Caco-2 (cell line): Measurements from ENCODE around the gene SIL1. TPM values are rescaled to one million over a fixed set of nuclear protein-coding genes. Genes with fewer than 3 reads are reported as not detected.

Source experiments
- BruUV-seq: library from RNA; stranded (reverse); fragments of 400-500 nt; replicated peaks from 2 replicates; lab custom pipeline; 2021; lab: Mats Ljungman, UMichigan
- CTCF ChIA-PET: fragments of 300-600 bp; sonication (Branson Sonifier 250); formaldehyde crosslinking; loops from one replicate; lab custom pipeline; 2022; ENCODE audit warnings: antibody characterized with exemption; lab: Charles Lee
- POLR2A ChIA-PET: fragments of 300-600 bp; sonication (Branson Sonifier 250); formaldehyde crosslinking; loops from one replicate; lab custom pipeline; 2022; ENCODE audit warnings: antibody characterized with exemption; lab: Charles Lee
- DNase-seq, 2 experiments: peaks; one replicate each; pipeline versions ENCODE4 v3.0.0 to v3.0.0-alpha.2; 2020 to 2022
- H3K27me3 ChIP-seq: replicated peaks from 2 replicates; pipeline ENCODE4 v1.6.0; 2011; ENCODE audit warnings: low read length; ENCODE audit not compliant: control insufficient read depth, insufficient read depth
- H3K36me3 ChIP-seq: 2 replicates; pipeline ENCODE4 v1.5.1; 2011; ENCODE audit warnings: low read length; ENCODE audit not compliant: control insufficient read depth, insufficient read depth
- H3K4me1 ChIP-seq: fragments of 250-450 bp; sonication (Bioruptor Pico); 2 replicates; pipeline ENCODE4 v1.5.1; 2020; ENCODE audit warnings: mild to moderate bottlenecking
- H3K4me3 ChIP-seq: 2 replicates; pipeline ENCODE4 v1.5.1; 2011; ENCODE audit warnings: low read depth, mild to moderate bottlenecking, control low read depth, low read length
- H3K9me3 ChIP-seq: fragments of 250-450 bp; sonication (Bioruptor Pico); 2 replicates; pipeline ENCODE4 v1.5.1; 2020; ENCODE audit warnings: mild to moderate bottlenecking, moderate library complexity
- H3K27ac Mint-ChIP-seq: one replicate; pipeline ENCODE4 v1.8.0; 2022; ENCODE audit warnings: mixed read lengths; ENCODE audit not compliant: unreplicated experiment
- H3K27me3 Mint-ChIP-seq: one replicate; pipeline ENCODE4 v1.8.0; 2022; ENCODE audit warnings: mixed read lengths; ENCODE audit not compliant: insufficient read depth, unreplicated experiment
- H3K36me3 Mint-ChIP-seq: one replicate; pipeline ENCODE4 v1.8.0; 2022; ENCODE audit warnings: mild to moderate bottlenecking, mixed read lengths; ENCODE audit not compliant: insufficient read depth, unreplicated experiment
- H3K4me1 Mint-ChIP-seq: one replicate; pipeline ENCODE4 v1.8.0; 2022; ENCODE audit warnings: low read depth, mixed read lengths; ENCODE audit not compliant: unreplicated experiment
- H3K4me3 Mint-ChIP-seq: one replicate; pipeline ENCODE4 v1.8.0; 2022; ENCODE audit warnings: mild to moderate bottlenecking, moderate library complexity, mixed read lengths; ENCODE audit not compliant: unreplicated experiment
- H3K9me3 Mint-ChIP-seq: one replicate; pipeline ENCODE4 v1.8.0; 2022; ENCODE audit warnings: mixed read lengths; ENCODE audit not compliant: unreplicated experiment
- intact Hi-C: fragments of 100-400 bp; cut with micrococcal nuclease; formaldehyde crosslinking; loops from one replicate; pipeline ENCODE4 v1.10.0; 2022; ENCODE audit not compliant: unreplicated experiment
- total RNA-seq: library from RNA; stranded (reverse); gene quantifications from 2 replicates; pipeline ENCODE4 v1.2.3, GENCODE V29; 2022
- TF ChIP-seq, protein P1 (sequence below), 2 experiments: fragments of 200-600 bp in 1 of 2; IDR thresholded peaks; 1 replicate in 1 of 2; 2 replicates in 1 of 2; pipeline versions ENCODE4 v1.5.1 to v1.8.0; 2011 to 2022; ENCODE audit warnings: antibody characterized with exemption in 1 of 2, control low read depth in 1 of 2, inconsistent platforms in 1 of 2, low read depth in 1 of 2, low read length in 1 of 2, mild to moderate bottlenecking in 1 of 2, moderate library complexity in 1 of 2; ENCODE audit not compliant: insufficient read depth in 1 of 2, severe bottlenecking in 1 of 2, unreplicated experiment in 1 of 2

Gene SIL1
- total RNA-seq, 1 experiment from 2014 or later, result 29.7 TPM

DNA sequence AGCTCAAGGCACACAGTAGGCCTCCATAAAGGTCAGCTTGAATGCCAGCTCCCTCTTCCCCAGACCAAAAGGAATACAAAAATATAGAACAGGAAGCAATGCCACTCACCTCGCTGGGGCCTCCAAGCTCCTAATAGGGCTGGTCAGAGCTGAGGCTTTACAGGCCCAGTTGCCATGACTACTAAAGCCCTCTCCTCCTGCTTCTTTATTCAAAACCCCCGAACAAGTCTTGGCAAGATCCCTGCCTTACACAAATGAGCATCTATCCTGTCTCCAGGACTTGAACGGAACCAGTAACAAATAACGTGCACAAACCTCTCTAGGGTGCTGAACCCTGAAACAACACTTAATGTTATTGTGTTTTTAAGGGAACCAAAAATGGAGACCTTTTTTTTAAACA is 136.3 kb downstream of the SIL1 start:
- ChIA-PET CTCF (no interaction called here), POLR2A (interaction anchor here (0.6 kb wide), 1 partner anchor 280 kb away, joined by 3 read pairs; no protein-coding TSS in a partner anchor)
- intact Hi-C loops, result no loop called here
- no TSS peak for BruUV-seq
- TF ChIP-seq, protein P1, sequence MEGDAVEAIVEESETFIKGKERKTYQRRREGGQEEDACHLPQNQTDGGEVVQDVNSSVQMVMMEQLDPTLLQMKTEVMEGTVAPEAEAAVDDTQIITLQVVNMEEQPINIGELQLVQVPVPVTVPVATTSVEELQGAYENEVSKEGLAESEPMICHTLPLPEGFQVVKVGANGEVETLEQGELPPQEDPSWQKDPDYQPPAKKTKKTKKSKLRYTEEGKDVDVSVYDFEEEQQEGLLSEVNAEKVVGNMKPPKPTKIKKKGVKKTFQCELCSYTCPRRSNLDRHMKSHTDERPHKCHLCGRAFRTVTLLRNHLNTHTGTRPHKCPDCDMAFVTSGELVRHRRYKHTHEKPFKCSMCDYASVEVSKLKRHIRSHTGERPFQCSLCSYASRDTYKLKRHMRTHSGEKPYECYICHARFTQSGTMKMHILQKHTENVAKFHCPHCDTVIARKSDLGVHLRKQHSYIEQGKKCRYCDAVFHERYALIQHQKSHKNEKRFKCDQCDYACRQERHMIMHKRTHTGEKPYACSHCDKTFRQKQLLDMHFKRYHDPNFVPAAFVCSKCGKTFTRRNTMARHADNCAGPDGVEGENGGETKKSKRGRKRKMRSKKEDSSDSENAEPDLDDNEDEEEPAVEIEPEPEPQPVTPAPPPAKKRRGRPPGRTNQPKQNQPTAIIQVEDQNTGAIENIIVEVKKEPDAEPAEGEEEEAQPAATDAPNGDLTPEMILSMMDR (IDR thresholded peaks at IDR 0.05; ENCODE audit: insufficient read depth in 1 of 2, low read depth in 1 of 2, low read length in 1 of 2, severe bottlenecking in 1 of 2, unreplicated experiment in 1 of 2), result no peak
- no peaks in the 10 kb centered on the region for H3K4me1 ChIP-seq
- H3K4me3 ChIP-seq, result no peak overlapping the region
- H3K27me3 Mint-ChIP-seq, result no peaks in the 10 kb centered on the region
- H3K4me3 Mint-ChIP-seq, result no peak overlapping the region
- H3K9me3 Mint-ChIP-seq, result no peaks in the 10 kb centered on the region
- no peaks in the 10 kb centered on the region for H3K36me3 Mint-ChIP-seq
- no peaks in the 10 kb centered on the region for H3K36me3 ChIP-seq
- no peaks in the 10 kb centered on the region for H3K27me3 ChIP-seq
- H3K27ac Mint-ChIP-seq, result no peak overlapping the region
- DNase-seq, result no peak
- no peaks in the 10 kb centered on the region for H3K9me3 ChIP-seq
- H3K4me1 Mint-ChIP-seq, result peaks cover 8% of the 10 kb centered on the region

DNA sequence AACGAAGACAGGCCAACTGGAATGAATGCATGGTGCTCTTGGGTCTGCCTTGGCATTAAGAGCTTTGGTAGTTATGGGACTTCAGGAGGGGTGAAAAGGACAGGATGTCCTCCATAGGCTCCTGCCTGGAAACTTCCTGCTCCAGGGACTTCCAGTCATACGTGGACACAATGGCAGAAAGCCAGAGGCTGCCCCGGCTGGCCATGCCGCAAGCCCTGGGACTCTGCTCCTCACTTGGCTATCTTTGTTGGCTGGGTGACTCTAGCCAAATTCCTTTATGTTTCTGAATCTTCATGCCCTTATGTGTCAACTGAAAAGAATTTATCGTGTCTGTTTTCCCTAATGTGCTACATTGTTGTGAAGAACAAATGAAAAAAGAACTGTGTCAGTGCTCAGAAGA is 136.9 kb downstream of the SIL1 start:
- Histone ChIP-seq H3K36me3 (no peaks in the 10 kb centered on the region), H3K9me3 (no peaks in the 10 kb centered on the region), H3K4me3 (no peak overlapping the region), H3K4me1 (no peaks in the 10 kb centered on the region), H3K27me3 (no peaks in the 10 kb centered on the region)
- no peaks in the 10 kb centered on the region for H3K27me3 Mint-ChIP-seq
- no peaks in the 10 kb centered on the region for H3K36me3 Mint-ChIP-seq
- peaks cover 8% of the 10 kb centered on the region for H3K4me1 Mint-ChIP-seq
- TF ChIP-seq, protein P1 (IDR thresholded peaks at IDR 0.05; ENCODE audit: insufficient read depth in 1 of 2, low read depth in 1 of 2, low read length in 1 of 2, severe bottlenecking in 1 of 2, unreplicated experiment in 1 of 2), result no peak
- H3K27ac Mint-ChIP-seq, result no peak overlapping the region
- BruUV-seq, result no TSS peak
- DNase-seq, result no peak
- POLR2A ChIA-PET, result no interaction called here
- CTCF ChIA-PET, result no interaction called here
- H3K4me3 Mint-ChIP-seq, result no peak overlapping the region
- no peaks in the 10 kb centered on the region for H3K9me3 Mint-ChIP-seq
- intact Hi-C loops, result no loop called here

DNA sequence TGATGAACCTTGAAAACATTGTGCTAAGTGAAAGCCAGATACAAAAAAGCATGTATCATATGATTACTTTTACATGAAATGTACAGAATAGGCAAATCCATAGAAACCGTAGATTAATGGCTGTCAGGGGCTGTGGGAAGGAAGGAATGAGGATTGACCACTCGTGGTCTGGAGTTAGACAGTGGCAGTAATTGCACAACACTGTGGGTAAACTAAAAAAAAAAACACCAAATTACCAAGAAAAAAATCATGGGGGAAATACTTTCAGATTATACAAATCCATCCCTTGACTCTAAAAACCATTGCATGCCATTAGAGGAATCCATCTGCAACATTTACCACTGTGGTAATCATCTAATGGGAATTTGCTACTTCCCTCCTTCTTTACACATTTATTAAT is 140.0 kb downstream of the SIL1 start:
- Mint-ChIP-seq H3K36me3 (no peaks in the 10 kb centered on the region), H3K4me3 (no peak overlapping the region), H3K27me3 (no peaks in the 10 kb centered on the region), H3K9me3 (no peaks in the 10 kb centered on the region), H3K27ac (no peak overlapping the region), H3K4me1 (no peaks in the 10 kb centered on the region)
- Histone ChIP-seq H3K27me3 (no peaks in the 10 kb centered on the region), H3K9me3 (no peaks in the 10 kb centered on the region), H3K4me1 (no peaks in the 10 kb centered on the region), H3K36me3 (no peaks in the 10 kb centered on the region), H3K4me3 (no peak overlapping the region)
- TF ChIP-seq, protein P1 (IDR thresholded peaks at IDR 0.05; ENCODE audit: insufficient read depth in 1 of 2, low read depth in 1 of 2, low read length in 1 of 2, severe bottlenecking in 1 of 2, unreplicated experiment in 1 of 2), result no peak
- no TSS peak for BruUV-seq
- no peak for DNase-seq
- ChIA-PET CTCF (no interaction called here), POLR2A (no interaction called here)
- intact Hi-C loops, result no loop called here
